Measurements from ENCODE around the gene WDR83. TPM values are rescaled to one million over a fixed set of nuclear protein-coding genes. Genes with fewer than 3 reads are reported as not detected.
A peak's percentile ranks its signal among the peaks of the same experiment; 100 is the strongest.

Gene WDR83
- total and polyA plus RNA-seq, 10 of the 15 experiments (the other 5 are each of a cell fraction or from before 2014, with no cell fraction given): 0.58 to 17.7 (median 10.8) TPM

DNA sequence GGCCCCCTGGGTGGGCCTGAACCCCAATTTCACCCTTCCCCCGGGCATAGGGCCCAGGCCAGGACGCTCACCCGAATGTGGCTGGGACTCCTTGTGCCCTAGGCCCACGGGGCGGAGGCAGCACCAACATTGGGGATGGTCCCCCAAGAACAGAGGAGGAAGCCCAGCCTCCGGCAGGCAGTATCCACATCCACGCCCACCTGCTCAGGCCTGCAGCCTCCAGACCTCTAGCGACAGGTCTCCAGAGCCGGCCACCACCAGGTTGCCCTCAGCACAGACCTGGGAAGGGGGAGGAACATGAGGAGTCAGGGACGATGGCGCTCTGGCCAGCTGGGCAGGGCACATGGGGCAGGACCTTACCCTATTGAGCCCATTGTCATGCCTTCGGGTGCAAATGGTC is 22.4 kb downstream of the WDR83 start:
- Histone ChIP-seq H3K4me1 (ENCODE audit: control insufficient read depth, insufficient read depth, low read length) (no peaks in the 10 kb centered on the region), H2AFZ (ENCODE audit: control insufficient read depth, low read depth, low read length) (no peak overlapping the region), H3K4me2 (ENCODE audit: control insufficient read depth, insufficient read depth) (no peak overlapping the region), H3K9me3 (replicated peaks; ENCODE audit: control insufficient read depth, insufficient read depth, low read length) (no peaks in the 10 kb centered on the region), H3K4me3 (no peak overlapping the region), H3K27ac (ENCODE audit: control insufficient read depth, insufficient read depth) (no peak overlapping the region), H4K20me1 (ENCODE audit: control insufficient read depth, insufficient read depth) (no peaks in the 10 kb centered on the region), H3K27me3 (replicated peaks in 1 of 2; ENCODE audit: control insufficient read depth in 2 of 2, insufficient read depth in 2 of 2, low read length in 1 of 2) (no peaks in the 10 kb centered on the region), H3K36me3 (ENCODE audit: control insufficient read depth in 2 of 2, insufficient read depth in 2 of 2, low read length in 1 of 2) (peaks cover 0 to 2% of the 10 kb centered on the region in 2 experiments; a peak in 3 of 4 replicates), H3K9ac (ENCODE audit: control insufficient read depth, insufficient read depth, low read length) (no peak overlapping the region), H3K79me2 (ENCODE audit: control insufficient read depth, insufficient read depth, low read length) (no peaks in the 10 kb centered on the region)
- FAIRE-seq (no peak), DNase-seq (ENCODE audit: low read depth, low spot score) (no peak), ATAC-seq (no peak)
- BruUV-seq (replicated peaks): no TSS peak
- ChIA-PET RAD21 (ENCODE audit: unreplicated experiment) (no interaction called here), POLR2A (no interaction called here), SMC1A (ENCODE audit: uncharacterized antibody, unreplicated experiment) (no interaction called here), CTCF (no interaction called here)
- intact Hi-C loops (cut with micrococcal nuclease; ENCODE audit: unreplicated experiment) (no loop called here), in situ Hi-C loops (cut with MboI) (no loop called here)
- no peak for TF ChIP-seq SIN3A (IDR thresholded peaks at IDR 0.05; ENCODE audit: low read depth, low read length)
- no peak for TF ChIP-seq SMARCA5 (IDR thresholded peaks at IDR 0.05)
- TF ChIP-seq POLR2A (IDR thresholded peaks at IDR 0.05; ENCODE audit: low read depth, low read length): 0 out of 2 replicates have a peak, but pooled peaks have one; percentile 28
- no peak for TF ChIP-seq RBBP5 (conservative IDR thresholded peaks at IDR 0.05)
- TF ChIP-seq, protein P1, sequence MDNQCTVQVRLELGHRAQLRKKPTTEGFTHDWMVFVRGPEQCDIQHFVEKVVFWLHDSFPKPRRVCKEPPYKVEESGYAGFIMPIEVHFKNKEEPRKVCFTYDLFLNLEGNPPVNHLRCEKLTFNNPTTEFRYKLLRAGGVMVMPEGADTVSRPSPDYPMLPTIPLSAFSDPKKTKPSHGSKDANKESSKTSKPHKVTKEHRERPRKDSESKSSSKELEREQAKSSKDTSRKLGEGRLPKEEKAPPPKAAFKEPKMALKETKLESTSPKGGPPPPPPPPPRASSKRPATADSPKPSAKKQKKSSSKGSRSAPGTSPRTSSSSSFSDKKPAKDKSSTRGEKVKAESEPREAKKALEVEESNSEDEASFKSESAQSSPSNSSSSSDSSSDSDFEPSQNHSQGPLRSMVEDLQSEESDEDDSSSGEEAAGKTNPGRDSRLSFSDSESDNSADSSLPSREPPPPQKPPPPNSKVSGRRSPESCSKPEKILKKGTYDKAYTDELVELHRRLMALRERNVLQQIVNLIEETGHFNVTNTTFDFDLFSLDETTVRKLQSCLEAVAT (IDR thresholded peaks at IDR 0.05): no peak
- TF ChIP-seq SP1 (IDR thresholded peaks at IDR 0.05; ENCODE audit: low read depth, low read length): no peak
- no peak for TF ChIP-seq RAD51 (IDR thresholded peaks at IDR 0.05)
- 84% methylated on average over 12 of the region's 12 CpGs for WGBS (ENCODE audit: insufficient coverage, insufficient replicate concordance, low lambda C conversion rate, missing lambda C conversion rate)

DNA sequence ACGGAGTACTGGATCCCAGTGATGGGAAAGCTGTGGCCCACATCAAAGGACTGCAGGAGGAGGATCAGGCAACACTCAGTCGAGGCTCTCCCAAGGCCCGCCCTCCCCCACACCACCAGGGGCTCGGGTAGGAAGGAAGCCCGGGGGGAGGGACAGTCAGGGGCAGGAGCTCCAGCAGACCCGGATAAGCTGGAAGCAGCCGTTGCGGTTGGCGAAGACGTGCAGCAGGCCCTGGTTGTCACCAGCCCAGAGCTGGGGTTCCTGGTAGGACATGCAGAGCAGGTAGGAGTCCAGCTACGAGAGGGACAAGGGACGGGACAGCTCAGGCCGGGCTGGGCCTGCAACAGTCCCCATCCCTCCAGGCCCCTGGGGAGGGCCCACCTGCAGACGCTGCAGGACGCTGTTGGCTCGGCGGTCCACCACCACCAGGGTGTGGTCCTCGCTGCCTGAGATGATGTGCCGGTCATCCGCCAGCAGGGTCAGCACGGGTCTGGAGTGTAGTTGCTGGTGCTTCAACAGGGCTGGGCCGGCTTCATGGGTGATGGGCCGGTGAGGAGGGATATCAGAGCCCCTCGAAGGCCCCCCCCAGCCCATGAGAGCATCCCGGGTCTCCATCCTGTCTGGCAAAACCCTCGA is 23.1 kb downstream of the WDR83 start:
- TF ChIP-seq SIX5 (IDR thresholded peaks at IDR 0.05; ENCODE audit: low read depth, low read length, severe bottlenecking) (no peak), RAD51 (IDR thresholded peaks at IDR 0.05) (no peak)
- POLR2A ChIA-PET: no interaction called here
- SMC1A ChIA-PET (ENCODE audit: uncharacterized antibody, unreplicated experiment): no interaction called here
- FAIRE-seq: no peak
- Histone ChIP-seq H4K20me1 (ENCODE audit: control insufficient read depth, insufficient read depth) (no peaks in the 10 kb centered on the region), H3K4me2 (ENCODE audit: control insufficient read depth, insufficient read depth) (no peak overlapping the region), H2AFZ (ENCODE audit: control insufficient read depth, low read depth, low read length) (no peak overlapping the region), H3K9ac (ENCODE audit: control insufficient read depth, insufficient read depth, low read length) (no peak overlapping the region), H3K4me1 (ENCODE audit: control insufficient read depth, insufficient read depth, low read length) (no peaks in the 10 kb centered on the region), H3K4me3 (no peak overlapping the region), H3K9me3 (replicated peaks; ENCODE audit: control insufficient read depth, insufficient read depth, low read length) (no peaks in the 10 kb centered on the region), H3K27ac (ENCODE audit: control insufficient read depth, insufficient read depth) (no peak overlapping the region), H3K36me3 (ENCODE audit: control insufficient read depth in 2 of 2, insufficient read depth in 2 of 2, low read length in 1 of 2) (peaks cover 0 to 2% of the 10 kb centered on the region in 2 experiments; a peak in 3 of 4 replicates), H3K27me3 (replicated peaks in 1 of 2; ENCODE audit: control insufficient read depth in 2 of 2, insufficient read depth in 2 of 2, low read length in 1 of 2) (no peaks in the 10 kb centered on the region), H3K79me2 (ENCODE audit: control insufficient read depth, insufficient read depth, low read length) (no peaks in the 10 kb centered on the region)
- no TSS peak for BruUV-seq (replicated peaks)
- RAD21 ChIA-PET (ENCODE audit: unreplicated experiment): no interaction called here
- no peak for DNase-seq (ENCODE audit: low read depth, low spot score)
- intact Hi-C loops (cut with micrococcal nuclease; ENCODE audit: unreplicated experiment) (no loop called here), in situ Hi-C loops (cut with MboI) (no loop called here)
- CTCF ChIA-PET: no interaction called here
- WGBS (ENCODE audit: insufficient coverage, insufficient replicate concordance, low lambda C conversion rate, missing lambda C conversion rate): 74% methylated on average over 26 of the region's 26 CpGs
- ATAC-seq: no peak
